IMR-90 (cell line): ENCODE measurements around the gene BACH1. TPM values are rescaled to one million over a fixed set of nuclear protein-coding genes. Genes with fewer than 3 reads are reported as not detected.

ENCODE experiments used
- ATAC-seq: fragments of 200-7000 bp; cut with Tn5 transposase; 2 replicates; pipeline ENCODE4 v1.9.1; 2020; ENCODE audit warnings: low read depth, mild to moderate bottlenecking, moderate library complexity
- BruUV-seq: library from RNA; stranded (reverse); fragments of 400-500 nt; replicated peaks from 2 replicates; lab custom pipeline; 2021; lab: Mats Ljungman, UMichigan
- CTCF ChIA-PET: fragments of 300-600 bp; formaldehyde crosslinking; extraction: SDS; loops from one replicate; lab custom pipeline; 2021; ENCODE audit warnings: antibody characterized with exemption; lab: Yijun Ruan, JAX
- POLR2A ChIA-PET: fragments of 300-600 bp; sonication (Branson Sonifier 250); formaldehyde crosslinking; loops from one replicate; lab custom pipeline; 2022; ENCODE audit warnings: antibody characterized with exemption; ENCODE audit not compliant: unreplicated experiment; lab: Charles Lee
- DNase-seq: peaks from one replicate; pipeline ENCODE4 v3.0.0; 2013
- H2AFZ ChIP-seq: replicated peaks from 2 replicates; pipeline ENCODE3; 2013; ENCODE audit warnings: low read length, mild to moderate bottlenecking; ENCODE audit not compliant: poor library complexity
- H2AK5ac ChIP-seq: 2 replicates; pipeline ENCODE4 v1.6.1; 2013; ENCODE audit warnings: low read depth, low read length, inconsistent platforms
- H2AK9ac ChIP-seq: replicated peaks from 2 replicates; pipeline ENCODE3; 2013; ENCODE audit warnings: mild to moderate bottlenecking, low read depth, low read length, moderate library complexity; ENCODE audit not compliant: poor library complexity
- H2BK120ac ChIP-seq: 2 replicates; pipeline ENCODE4 v1.6.1; 2013; ENCODE audit warnings: low read depth, low read length, inconsistent platforms
- H2BK15ac ChIP-seq: 3 replicates; pipeline ENCODE4 v1.6.1; 2013; ENCODE audit warnings: low read depth, low read length, inconsistent platforms
- H2BK20ac ChIP-seq: 2 replicates; pipeline ENCODE4 v1.6.1; 2013; ENCODE audit warnings: low read depth, mild to moderate bottlenecking, inconsistent platforms, low read length, moderate library complexity
- H2BK5ac ChIP-seq: 2 replicates; pipeline ENCODE4 v1.6.1; 2013; ENCODE audit warnings: mild to moderate bottlenecking, low read depth, low read length, inconsistent platforms; ENCODE audit not compliant: poor library complexity, severe bottlenecking
- H3K14ac ChIP-seq: replicated peaks from 2 replicates; pipeline ENCODE4 v1.6.1; 2013; ENCODE audit warnings: low read depth, low read length, inconsistent platforms
- H3K18ac ChIP-seq: 2 replicates; pipeline ENCODE4 v1.6.1; 2013; ENCODE audit warnings: low read depth, low read length, control low read depth
- H3K23ac ChIP-seq: 2 replicates; pipeline ENCODE4 v1.6.1; 2013; ENCODE audit warnings: low read depth, low read length, inconsistent platforms
- H3K27ac ChIP-seq: 2 replicates; pipeline ENCODE4 v1.5.1; 2013; ENCODE audit warnings: mild to moderate bottlenecking, control low read depth, low read length; ENCODE audit not compliant: insufficient read depth
- H3K27me3 ChIP-seq: 2 replicates; pipeline ENCODE4 v1.6.1; 2013; ENCODE audit warnings: low read length; ENCODE audit not compliant: control insufficient read depth, insufficient read depth
- H3K36me3 ChIP-seq: 2 replicates; pipeline ENCODE4 v1.6.1; 2013; ENCODE audit warnings: low read length, mixed read lengths; ENCODE audit not compliant: control insufficient read depth, insufficient read depth
- H3K4ac ChIP-seq: 2 replicates; pipeline ENCODE4 v1.6.1; 2013; ENCODE audit warnings: low read depth, low read length, inconsistent platforms
- H3K4me1 ChIP-seq: 2 replicates; pipeline ENCODE4 v1.6.1; 2013; ENCODE audit warnings: low read length, mixed read lengths; ENCODE audit not compliant: control insufficient read depth, insufficient read depth
- H3K4me2 ChIP-seq: 2 replicates; pipeline ENCODE4 v1.6.1; 2013; ENCODE audit warnings: low read depth, mild to moderate bottlenecking, control low read depth, low read length, moderate library complexity
- H3K4me3 ChIP-seq: 2 replicates; pipeline ENCODE4 v1.5.1; 2013; ENCODE audit warnings: low read depth, mild to moderate bottlenecking, control low read depth, low read length, moderate library complexity; ENCODE audit not compliant: insufficient read depth
- H3K56ac ChIP-seq: 2 replicates; pipeline ENCODE4 v1.6.1; 2013; ENCODE audit warnings: low read length, inconsistent platforms; ENCODE audit not compliant: insufficient read depth; ENCODE audit errors: extremely low read depth
- H3K79me1 ChIP-seq, 2 experiments: 2 replicates each; pipeline ENCODE4 v1.6.1; 2013; ENCODE audit warnings: low read length in 2 of 2, inconsistent platforms in 1 of 2, low read depth in 1 of 2
- H3K9ac ChIP-seq: 2 replicates; pipeline ENCODE4 v1.6.1; 2013; ENCODE audit warnings: low read depth, low read length, control low read depth
- H3K9me1 ChIP-seq: 2 replicates; pipeline ENCODE4 v1.6.1; 2013; ENCODE audit warnings: low read length, inconsistent platforms; ENCODE audit not compliant: insufficient read depth
- H3K9me3 ChIP-seq: 2 replicates; pipeline ENCODE4 v1.6.1; 2013; ENCODE audit warnings: low read length; ENCODE audit not compliant: control insufficient read depth, insufficient read depth
- H4K20me1 ChIP-seq: 2 replicates; pipeline ENCODE4 v1.6.1; 2013; ENCODE audit warnings: low read length, inconsistent platforms; ENCODE audit not compliant: insufficient read depth
- H4K5ac ChIP-seq: 2 replicates; pipeline ENCODE4 v1.6.1; 2013; ENCODE audit warnings: mild to moderate bottlenecking, low read depth, low read length, control low read depth
- H4K8ac ChIP-seq, 2 experiments: 2 replicates each; pipeline ENCODE4 v1.6.1; 2013; ENCODE audit warnings: low read depth in 2 of 2, low read length in 2 of 2, control low read depth in 1 of 2, inconsistent platforms in 1 of 2
- H4K91ac ChIP-seq: 2 replicates; pipeline ENCODE4 v1.6.1; 2013; ENCODE audit warnings: low read depth, low read length, inconsistent platforms; ENCODE audit not compliant: insufficient read depth
- CEBPB ChIP-seq: IDR thresholded peaks from 2 replicates; pipeline ENCODE4 v1.6.1; 2012; ENCODE audit warnings: low read depth, low read length, improper control_type of control experiment
- CHD1 ChIP-seq: IDR thresholded peaks from 2 replicates; pipeline ENCODE4 v1.6.1; 2012; ENCODE audit warnings: low read depth, low read length, improper control_type of control experiment
- CTCF ChIP-seq: conservative IDR thresholded peaks from 2 replicates; pipeline ENCODE4 v1.5.1; 2012; ENCODE audit warnings: mild to moderate bottlenecking, low read depth, low read length, improper control_type of control experiment
- ELK1 ChIP-seq: fragments of 150-350 bp; IDR thresholded peaks from 2 replicates; pipeline ENCODE4 v1.6.1; 2016; ENCODE audit warnings: low read depth, mild to moderate bottlenecking, low read length, moderate library complexity, borderline replicate concordance
- MXI1 ChIP-seq: IDR thresholded peaks from 2 replicates; pipeline ENCODE4 v1.6.1; 2012; ENCODE audit warnings: low read depth, mild to moderate bottlenecking, low read length, moderate library complexity, borderline replicate concordance
- WGBS, 2 experiments: methylation state at CpG; one replicate each; pipeline versions ENCODE4 v1.1.5 to v1.1.7; 2013; ENCODE audit warnings: missing lambda C conversion rate in 2 of 2; ENCODE audit not compliant: insufficient read length in 1 of 2; ENCODE audit errors: extremely low coverage in 2 of 2; 5-methylcytosine and 5-hydroxymethylcytosine counted together
- dilution Hi-C: fragments of 300-500 bp; cut with HindIII; formaldehyde crosslinking; loops from one replicate; pipeline ENCODE4 v1.14.3; 2018; ENCODE audit warnings: low sequenced_read_pairs; ENCODE audit not compliant: unreplicated experiment
- in situ Hi-C: fragments of 300-500 bp; cut with MboI; formaldehyde crosslinking; loops from 3 replicates; pipeline ENCODE4 v1.14.3; 2019; ENCODE audit warnings: low sequenced_read_pairs, inconsistent platforms, mixed read lengths
- intact Hi-C: fragments of 100-400 bp; cut with micrococcal nuclease; formaldehyde crosslinking; loops from 2 replicates; pipeline ENCODE4 v1.10.0; 2022
- polyA plus RNA-seq, 3 experiments: library from polyadenylated mRNA; depleted of rRNA; stranded (reverse); fragments of >200 nt; gene quantifications; 2 replicates each; pipeline ENCODE4 v1.2.3, GENCODE V29; 2012; ENCODE audit warnings: low replicate concordance in 1 of 3
- total RNA-seq: library from RNA; depleted of rRNA; stranded (reverse); fragments of >200 nt; gene quantifications from 2 replicates; pipeline ENCODE4 v1.2.3, GENCODE V29; 2012

Gene BACH1
- total and polyA plus RNA-seq, 2 of the 4 experiments (the other 2 are of a cell fraction): 23.1 to 108 TPM

- Histone ChIP-seq H3K4me1 (peaks cover 20% of the 10 kb centered on the region), H2BK20ac (no peak overlapping the region), H3K27me3 (no peaks in the 10 kb centered on the region), H4K20me1 (peaks cover 33% of the 10 kb centered on the region), H2BK15ac (no peak overlapping the region), H2AK9ac (no peak overlapping the region), H2AK5ac (peak overlapping the region; percentile 68), H3K9ac (no peak overlapping the region), H2AFZ (no peak overlapping the region), H4K91ac (peak overlapping the region; percentile 61; the same call in 1 of the 2 replicates), H3K4me3 (no peak overlapping the region), H2BK120ac (peak overlapping the region; percentile 22; the same call in 1 of the 2 replicates), H3K56ac (no peak overlapping the region; the same call in 1 of the 2 replicates), H3K9me3 (no peaks in the 10 kb centered on the region), H3K18ac (peak overlapping the region; percentile 16; the same call in 1 of the 2 replicates), H4K8ac (peak overlapping the region; percentile 66 to 87; a peak in 3 of 4 replicates), H2BK5ac (peak overlapping the region; percentile 95), H3K79me1 (peaks cover 14 to 41% of the 10 kb centered on the region in 2 experiments; a peak in 3 of 4 replicates), H3K23ac (0 out of 2 replicates have a peak overlapping the region, but pooled peaks have one; percentile 1), H3K27ac (peak overlapping the region; percentile 24), H3K4me2 (peak overlapping the region; percentile 20; the same call in 1 of the 2 replicates), H3K14ac (0 out of 2 replicates have a peak overlapping the region, but pooled peaks have one; percentile 3), H3K4ac (peak overlapping the region; percentile 26; the same call in 1 of the 2 replicates), H4K5ac (no peak overlapping the region), H3K9me1 (peaks cover 8% of the 10 kb centered on the region), H3K36me3 (peaks cover 10% of the 10 kb centered on the region)
- peak; percentile 61 for DNase-seq
- TF ChIP-seq CHD1: no peak
- peak; percentile 52; the same call in 1 of the 2 replicates for TF ChIP-seq CEBPB
- TF ChIP-seq MXI1: no peak
- TF ChIP-seq ELK1: no peak
- TF ChIP-seq CTCF: no peak
- 40% methylated on average over 1 of the region's 3 CpGs; no CpG with 5 or more reads in 1 of the 2 experiments for WGBS, 2 experiments
- intact Hi-C loops (no loop called here), dilution Hi-C loops (no loop called here), in situ Hi-C loops (no loop called here)
- ChIA-PET CTCF (interaction anchor here (1.3 to 1.4 kb wide), 4 partner anchors 18 to 171 kb away, joined by 3 to 4 read pairs (median 4); no protein-coding TSS in a partner anchor), POLR2A (no interaction called here)
- no TSS peak for BruUV-seq
- peak; percentile 31 for ATAC-seq
These were observed 37.0 kb downstream of the BACH1 start for GRCh38 chr21:29335720-29336119.
